DOHH2 (cell line): ENCODE data around the gene TRIM24.
"Not testable (repeated sequence)": the region's sequence is repeated elsewhere in the genome, so short reads cannot be mapped to it uniquely, and the experiment has no call there.

ENCODE experiments used
- H3F3A ChIP-seq: fragments of 200-600 bp; sonication (generic), shearing (Covaris generic); 2 replicates; pipeline ENCODE4 v1.6.0; 2016; ENCODE audit warnings: antibody characterized with exemption, mild to moderate bottlenecking; ENCODE audit not compliant: control insufficient read depth, insufficient read depth
- H3K27ac ChIP-seq: fragments of 200-600 bp; sonication (generic); 2 replicates; pipeline ENCODE4 v1.5.1; 2014; ENCODE audit warnings: low read depth, mild to moderate bottlenecking, low read length, moderate library complexity
- H3K27me3 ChIP-seq: fragments of 200-600 bp; sonication (generic); 2 replicates; pipeline ENCODE4 v1.6.1; 2014; ENCODE audit warnings: mild to moderate bottlenecking, low read length, mixed read lengths; ENCODE audit not compliant: control insufficient read depth
- H3K36me3 ChIP-seq: fragments of 200-600 bp; sonication (generic); 2 replicates; pipeline ENCODE4 v1.6.1; 2014; ENCODE audit warnings: mild to moderate bottlenecking, low read length, moderate library complexity, mixed read lengths; ENCODE audit not compliant: control insufficient read depth
- H3K4me1 ChIP-seq: fragments of 200-600 bp; sonication (generic); 2 replicates; pipeline ENCODE4 v1.6.1; 2014; ENCODE audit warnings: mild to moderate bottlenecking, low read length, mixed read lengths; ENCODE audit not compliant: control insufficient read depth
- H3K4me2 ChIP-seq: fragments of 200-600 bp; sonication (generic); 2 replicates; pipeline ENCODE4 v1.6.0; 2014; ENCODE audit warnings: mild to moderate bottlenecking, low read length, moderate library complexity
- H3K4me3 ChIP-seq: fragments of 200-600 bp; sonication (generic); 2 replicates; pipeline ENCODE4 v1.5.1; 2014; ENCODE audit warnings: mild to moderate bottlenecking, low read length, mixed read lengths
- H3K79me2 ChIP-seq: fragments of 200-600 bp; sonication (generic); 2 replicates; pipeline ENCODE4 v1.6.1; 2014; ENCODE audit warnings: mild to moderate bottlenecking, low read length, mixed read lengths; ENCODE audit not compliant: control insufficient read depth
- H3K9me2 ChIP-seq: fragments of 200-600 bp; sonication (generic); replicated peaks from 2 replicates; pipeline ENCODE4 v1.6.1; 2014; ENCODE audit warnings: mild to moderate bottlenecking, low read length, mixed read lengths; ENCODE audit not compliant: control insufficient read depth
- H3K9me3 ChIP-seq: fragments of 200-600 bp; sonication (generic); 2 replicates; pipeline ENCODE4 v1.6.1; 2014; ENCODE audit warnings: antibody characterized with exemption, low read length, mixed read lengths; ENCODE audit not compliant: control insufficient read depth, insufficient read depth
- H4K20me1 ChIP-seq: fragments of 200-600 bp; sonication (generic); 2 replicates; pipeline ENCODE4 v1.6.0; 2014; ENCODE audit warnings: low read depth, mild to moderate bottlenecking, antibody characterized with exemption, low read length, moderate library complexity; ENCODE audit not compliant: control insufficient read depth, insufficient read depth
- EZH2phosphoT487 ChIP-seq: fragments of 200-600 bp; sonication (generic); IDR thresholded peaks from 2 replicates; pipeline ENCODE4 v1.6.1; 2017; ENCODE audit warnings: borderline replicate concordance, mild to moderate bottlenecking, antibody characterized with exemption, low read length, moderate library complexity, mixed read lengths
- TF ChIP-seq, protein P1 (sequence below): fragments of 200-600 bp; sonication (generic); IDR thresholded peaks from one replicate; pipeline ENCODE4 v1.5.1; 2014; ENCODE audit warnings: antibody characterized with exemption, mild to moderate bottlenecking, low read depth, low read length; ENCODE audit not compliant: poor library complexity, severe bottlenecking

The TRIM24 gene

DNA sequence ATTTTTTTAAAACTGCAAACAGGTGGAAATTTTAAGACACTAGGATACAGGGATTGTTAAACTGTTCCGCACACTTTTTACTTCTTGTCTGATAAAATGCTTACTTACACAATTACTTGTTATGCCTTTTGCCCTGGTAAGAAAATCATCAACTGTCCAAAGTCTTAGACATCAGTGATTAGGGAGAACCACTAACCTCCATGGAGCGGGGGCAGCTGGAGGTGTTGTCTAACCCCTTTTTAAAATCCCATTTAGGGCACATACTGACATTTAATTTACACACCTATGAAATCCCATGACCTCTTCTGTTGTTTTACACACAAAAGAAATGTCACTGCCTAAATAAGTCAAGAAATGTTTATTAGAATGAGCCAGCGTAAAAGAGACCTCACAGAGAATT, 65.7 kb downstream of the TRIM24 start:
- Histone ChIP-seq H3K9me2 (no peaks in the 10 kb centered on the region), H3K27ac (no peak overlapping the region), H3K36me3 (peaks cover 56% of the 10 kb centered on the region), H3K27me3 (no peaks in the 10 kb centered on the region), H3K4me1 (no peaks in the 10 kb centered on the region), H3F3A (peaks cover 6% of the 10 kb centered on the region; the same call in 1 of the 2 replicates), H3K79me2 (no peaks in the 10 kb centered on the region), H3K9me3 (peaks cover 16% of the 10 kb centered on the region), H3K4me3 (no peak overlapping the region), H3K4me2 (no peak overlapping the region), H4K20me1 (no peaks in the 10 kb centered on the region)
- no peak for TF ChIP-seq EZH2phosphoT487
- TF ChIP-seq, protein P1, sequence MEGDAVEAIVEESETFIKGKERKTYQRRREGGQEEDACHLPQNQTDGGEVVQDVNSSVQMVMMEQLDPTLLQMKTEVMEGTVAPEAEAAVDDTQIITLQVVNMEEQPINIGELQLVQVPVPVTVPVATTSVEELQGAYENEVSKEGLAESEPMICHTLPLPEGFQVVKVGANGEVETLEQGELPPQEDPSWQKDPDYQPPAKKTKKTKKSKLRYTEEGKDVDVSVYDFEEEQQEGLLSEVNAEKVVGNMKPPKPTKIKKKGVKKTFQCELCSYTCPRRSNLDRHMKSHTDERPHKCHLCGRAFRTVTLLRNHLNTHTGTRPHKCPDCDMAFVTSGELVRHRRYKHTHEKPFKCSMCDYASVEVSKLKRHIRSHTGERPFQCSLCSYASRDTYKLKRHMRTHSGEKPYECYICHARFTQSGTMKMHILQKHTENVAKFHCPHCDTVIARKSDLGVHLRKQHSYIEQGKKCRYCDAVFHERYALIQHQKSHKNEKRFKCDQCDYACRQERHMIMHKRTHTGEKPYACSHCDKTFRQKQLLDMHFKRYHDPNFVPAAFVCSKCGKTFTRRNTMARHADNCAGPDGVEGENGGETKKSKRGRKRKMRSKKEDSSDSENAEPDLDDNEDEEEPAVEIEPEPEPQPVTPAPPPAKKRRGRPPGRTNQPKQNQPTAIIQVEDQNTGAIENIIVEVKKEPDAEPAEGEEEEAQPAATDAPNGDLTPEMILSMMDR = no peak

DNA sequence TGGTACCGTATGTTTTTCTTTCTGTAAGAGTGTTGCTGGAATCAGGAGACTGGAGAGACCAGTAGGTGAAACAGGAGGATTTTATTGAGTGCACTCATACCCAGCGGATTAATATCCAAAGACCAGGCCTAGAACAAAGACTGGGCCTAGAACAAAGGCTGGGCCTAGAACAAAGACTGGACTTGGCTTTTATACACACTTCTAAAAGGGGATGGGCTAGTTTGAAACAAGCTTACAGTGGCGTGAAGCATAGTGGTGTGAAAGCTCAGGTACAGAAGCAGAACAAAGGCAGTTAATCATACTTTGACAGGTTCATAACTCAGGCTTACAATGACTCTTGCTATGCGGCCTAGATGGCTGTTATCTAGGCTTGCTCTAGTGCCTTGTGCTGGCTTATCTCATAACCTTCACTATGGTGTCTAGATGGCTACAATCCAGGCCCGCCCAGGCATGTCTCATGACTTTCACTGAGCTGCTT, 67.7 kb downstream of the TRIM24 start:
- Histone ChIP-seq H3K27me3 (no peaks in the 10 kb centered on the region), H3K79me2 (no peaks in the 10 kb centered on the region), H4K20me1 (no peaks in the 10 kb centered on the region), H3K36me3 (peaks cover 44% of the 10 kb centered on the region), H3K4me1 (no peaks in the 10 kb centered on the region), H3K27ac (no peak overlapping the region), H3F3A (peaks cover 6% of the 10 kb centered on the region; the same call in 1 of the 2 replicates), H3K4me2 (no peak overlapping the region), H3K9me2 (no peaks in the 10 kb centered on the region), H3K4me3 (no peak overlapping the region), H3K9me3 (peaks cover 16% of the 10 kb centered on the region)
- no peak for TF ChIP-seq EZH2phosphoT487
- TF ChIP-seq, protein P1 = no peak

DNA sequence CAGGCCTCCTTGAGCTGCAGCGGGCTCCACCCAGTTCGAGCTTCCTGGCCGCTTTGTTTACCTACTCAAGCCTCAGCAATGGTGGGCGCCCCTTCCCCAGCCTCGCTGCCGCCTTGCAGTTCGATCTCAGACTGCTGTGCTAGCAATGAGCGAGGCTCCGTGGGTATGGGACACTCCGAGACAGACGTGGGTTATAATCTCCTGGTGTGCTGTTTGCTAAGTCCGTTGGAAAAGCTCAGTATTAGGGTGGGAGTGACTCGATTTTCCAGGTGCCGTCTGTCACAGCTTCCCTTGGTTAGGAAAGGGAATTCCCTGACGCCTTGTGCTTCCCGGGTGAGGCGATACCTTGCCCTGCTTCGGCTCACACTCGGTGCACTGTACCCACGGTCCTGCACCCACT, 76.8 kb downstream of the TRIM24 start:
- not testable (repeated sequence) for H3F3A ChIP-seq, H3K4me2 ChIP-seq, H4K20me1 ChIP-seq, H3K27me3 ChIP-seq, H3K4me1 ChIP-seq, H3K9me3 ChIP-seq, H3K9me2 ChIP-seq, H3K79me2 ChIP-seq, H3K4me3 ChIP-seq, H3K27ac ChIP-seq
- H3K36me3 ChIP-seq = peaks cover 37% of the 10 kb centered on the region

DNA sequence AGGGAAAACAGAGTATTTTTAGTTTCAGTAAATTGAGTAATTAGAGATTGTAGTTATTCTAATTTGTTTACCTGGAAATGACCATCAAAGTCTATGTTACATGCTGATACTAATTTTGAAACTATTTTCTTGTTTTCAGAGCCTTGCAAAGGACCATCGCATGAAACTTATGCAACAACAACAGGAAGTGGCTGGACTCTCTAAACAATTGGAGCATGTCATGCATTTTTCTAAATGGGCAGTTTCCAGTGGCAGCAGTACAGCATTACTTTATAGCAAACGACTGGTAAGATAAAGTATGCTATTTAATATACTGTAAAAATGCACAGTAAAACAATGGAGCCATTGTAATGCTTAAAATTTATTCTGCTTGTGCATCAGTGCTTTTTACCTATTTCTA, 78.5 kb downstream of the TRIM24 start:
- Histone ChIP-seq H3K79me2 (no peaks in the 10 kb centered on the region), H3K27ac (no peak overlapping the region), H4K20me1 (no peaks in the 10 kb centered on the region), H3K9me3 (no peaks in the 10 kb centered on the region), H3K36me3 (peaks cover 50% of the 10 kb centered on the region), H3K9me2 (no peaks in the 10 kb centered on the region), H3F3A (no peaks in the 10 kb centered on the region), H3K4me1 (peaks cover 5% of the 10 kb centered on the region), H3K4me3 (no peak overlapping the region), H3K4me2 (no peak overlapping the region), H3K27me3 (no peaks in the 10 kb centered on the region)
- TF ChIP-seq, protein P1 = no peak
- no peak for TF ChIP-seq EZH2phosphoT487
